NCI-H226 (cell line): ENCODE data around the gene JADE2.
"Not testable (repeated sequence)": the region's sequence is repeated elsewhere in the genome, so short reads cannot be mapped to it uniquely, and the experiment has no call there.

Source experiments
- DNase-seq: peaks from one replicate; pipeline ENCODE4 v3.0.0-alpha.2; 2015

JADE2 gene

DNA sequence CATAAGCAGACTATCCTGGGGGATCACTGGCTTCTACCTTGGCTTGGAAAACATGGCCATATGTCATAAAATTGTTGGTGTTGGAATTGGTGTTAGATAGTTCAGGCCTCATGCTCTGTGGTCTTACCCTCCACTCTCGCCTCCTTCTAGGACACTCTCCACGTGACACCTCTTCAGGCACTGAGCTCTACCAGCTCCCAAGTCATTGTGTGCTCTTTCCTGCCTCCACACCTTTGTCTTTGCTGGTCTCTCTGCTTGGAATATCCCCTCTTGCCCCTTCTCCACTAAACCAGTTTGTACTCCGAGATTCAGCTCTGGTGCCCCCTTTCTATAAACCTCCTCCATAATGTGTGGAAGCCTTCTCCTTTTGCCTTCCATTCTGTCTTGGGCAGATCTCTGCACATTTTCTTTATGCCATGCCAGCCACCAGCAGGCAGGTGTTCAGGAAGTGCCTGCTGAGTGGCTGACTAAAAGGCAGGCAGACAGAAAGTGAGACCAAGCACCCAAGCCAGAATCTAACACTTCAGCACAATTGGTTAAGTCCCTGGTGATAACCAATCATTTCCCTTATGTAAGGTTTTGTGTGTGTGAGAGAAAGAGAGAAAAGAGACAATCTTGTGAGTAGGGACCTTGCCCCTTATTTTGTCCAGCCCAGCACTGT lies 69.5 kb downstream of the JADE2 start:
- no peak for DNase-seq

DNA sequence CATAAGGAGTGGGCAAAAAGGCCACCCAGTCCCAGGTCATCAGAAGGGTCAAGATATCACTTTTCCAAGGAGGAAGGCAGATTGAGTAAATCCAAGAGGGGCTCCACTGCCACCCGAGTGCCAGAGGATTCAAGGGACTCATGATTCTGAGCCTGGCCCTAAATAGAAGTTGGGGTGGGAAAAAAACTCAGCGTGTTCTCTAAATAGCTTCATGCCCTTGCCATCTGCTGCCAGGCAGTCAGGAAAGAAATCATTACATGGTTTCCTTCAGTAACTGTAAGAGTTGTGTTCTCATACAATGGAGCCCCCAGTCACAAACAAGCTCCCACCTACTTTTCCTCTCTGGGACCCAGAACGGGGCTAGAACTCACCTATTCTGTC lies 70.0 kb downstream of the JADE2 start:
- DNase-seq = no peak

DNA sequence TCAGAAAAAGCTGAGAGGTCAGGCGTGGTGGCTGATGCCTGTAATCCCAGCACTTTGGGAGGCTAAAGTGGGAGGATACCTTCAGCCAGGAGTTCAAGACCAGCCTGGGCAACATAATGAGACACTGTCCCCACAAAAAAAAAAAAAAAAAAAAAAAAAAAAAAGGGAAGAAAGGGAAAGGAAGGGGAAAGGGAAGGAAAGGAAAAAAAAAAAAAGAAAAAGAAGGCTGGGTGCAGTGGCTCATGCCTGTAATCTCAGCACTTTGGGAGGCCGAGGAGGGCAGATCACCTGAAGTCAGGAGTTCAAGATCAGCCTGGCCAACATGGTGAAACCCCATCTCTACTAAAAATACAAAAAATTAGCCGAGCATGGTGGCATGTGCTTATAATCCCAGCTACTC lies 74.3 kb downstream of the JADE2 start:
- DNase-seq = not testable (repeated sequence)

DNA sequence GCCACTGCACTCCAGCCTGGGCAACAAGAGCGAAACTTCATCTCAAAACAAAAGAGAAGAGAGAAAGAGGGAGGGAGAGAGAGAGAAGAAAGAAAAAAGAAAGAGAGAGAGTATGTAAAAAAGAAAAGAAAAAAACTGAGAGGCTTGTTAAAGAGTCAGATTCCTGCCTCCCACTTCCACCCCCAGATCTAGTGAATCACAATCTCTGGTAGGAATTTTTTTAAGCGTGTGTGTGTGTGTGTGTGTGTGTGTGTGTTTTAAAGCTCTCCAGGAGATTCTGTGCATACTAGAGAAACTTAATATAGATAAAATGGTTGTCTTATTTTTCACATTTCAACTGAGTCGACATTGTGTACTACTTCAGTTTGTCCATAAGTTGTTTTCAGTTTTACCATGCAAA lies 75.1 kb downstream of the JADE2 start:
- peak; percentile 16 for DNase-seq

DNA sequence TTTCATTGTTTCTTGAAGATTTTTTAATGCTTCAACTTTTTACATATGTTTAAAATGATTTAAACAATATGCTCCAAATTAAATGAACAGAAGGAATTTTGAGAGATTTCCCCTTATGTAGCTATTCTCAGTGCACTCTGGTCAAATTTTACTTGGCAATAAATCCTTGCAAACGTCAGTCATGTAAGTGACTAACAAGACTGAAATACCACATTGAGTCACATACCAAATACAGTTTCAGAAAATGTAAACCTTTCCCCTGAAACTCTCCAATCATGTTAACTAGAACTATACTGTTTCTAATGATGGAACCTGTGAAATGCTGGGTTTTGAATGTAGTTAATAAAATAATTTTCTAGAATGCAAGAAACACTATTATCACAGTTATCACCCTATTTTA lies 77.6 kb downstream of the JADE2 start:
- DNase-seq = peak; percentile 7

DNA sequence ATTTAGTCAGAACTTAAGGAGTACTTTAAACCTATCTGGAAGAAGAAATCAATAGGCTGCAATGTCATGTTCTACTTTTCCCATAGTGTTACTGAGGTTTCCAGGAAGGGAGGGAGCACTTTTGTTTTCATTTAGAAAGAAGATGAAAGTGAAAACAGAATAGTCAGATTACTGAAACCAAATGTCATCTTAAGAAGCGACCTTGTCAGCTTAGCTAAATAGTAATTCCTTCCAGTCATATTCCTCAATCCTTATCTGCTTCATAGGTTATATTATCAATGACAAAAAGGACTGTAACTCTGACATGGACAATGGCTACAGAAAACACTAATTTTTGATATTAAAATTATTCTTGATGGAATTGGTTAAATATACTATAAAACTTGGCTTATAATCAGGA lies 79.4 kb downstream of the JADE2 start:
- DNase-seq = no peak

DNA sequence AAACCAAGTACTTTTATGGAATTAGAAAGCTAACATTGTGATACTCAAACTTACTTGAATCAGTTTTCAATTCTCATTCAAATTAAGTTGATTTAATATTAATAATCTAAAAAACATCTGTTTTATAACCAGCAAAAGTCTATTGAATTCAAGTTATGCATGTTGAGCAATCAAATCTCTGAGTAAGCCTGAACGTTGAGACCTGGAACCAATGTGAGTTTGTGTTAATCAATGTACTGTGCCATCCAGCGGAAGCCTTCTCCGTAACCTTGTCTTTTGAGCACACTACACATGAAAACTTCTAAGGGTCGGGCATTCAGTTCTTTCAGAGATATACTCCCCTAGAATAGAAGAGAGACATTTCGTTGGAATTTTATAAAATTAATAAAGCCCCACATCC lies 81.3 kb downstream of the JADE2 start:
- no peak for DNase-seq

DNA sequence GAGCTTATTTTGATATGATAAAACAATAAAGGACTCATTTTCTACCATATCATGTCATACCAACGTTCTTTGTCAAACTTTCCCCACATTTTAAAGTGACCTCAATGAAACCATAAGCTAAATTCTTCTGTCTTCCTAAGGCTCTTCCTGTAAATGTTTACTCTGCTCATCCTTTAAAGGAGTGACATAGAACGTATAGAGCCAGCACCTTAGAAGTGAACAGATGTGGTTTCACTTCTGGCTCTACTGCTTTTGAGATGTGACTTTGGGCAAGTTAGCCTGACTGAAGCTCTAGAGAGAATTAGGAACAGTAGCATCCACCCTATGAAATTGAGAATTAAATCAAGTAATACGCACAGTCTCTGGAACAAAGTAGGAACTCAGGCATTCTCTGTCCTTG lies 83.1 kb downstream of the JADE2 start:
- DNase-seq = no peak

DNA sequence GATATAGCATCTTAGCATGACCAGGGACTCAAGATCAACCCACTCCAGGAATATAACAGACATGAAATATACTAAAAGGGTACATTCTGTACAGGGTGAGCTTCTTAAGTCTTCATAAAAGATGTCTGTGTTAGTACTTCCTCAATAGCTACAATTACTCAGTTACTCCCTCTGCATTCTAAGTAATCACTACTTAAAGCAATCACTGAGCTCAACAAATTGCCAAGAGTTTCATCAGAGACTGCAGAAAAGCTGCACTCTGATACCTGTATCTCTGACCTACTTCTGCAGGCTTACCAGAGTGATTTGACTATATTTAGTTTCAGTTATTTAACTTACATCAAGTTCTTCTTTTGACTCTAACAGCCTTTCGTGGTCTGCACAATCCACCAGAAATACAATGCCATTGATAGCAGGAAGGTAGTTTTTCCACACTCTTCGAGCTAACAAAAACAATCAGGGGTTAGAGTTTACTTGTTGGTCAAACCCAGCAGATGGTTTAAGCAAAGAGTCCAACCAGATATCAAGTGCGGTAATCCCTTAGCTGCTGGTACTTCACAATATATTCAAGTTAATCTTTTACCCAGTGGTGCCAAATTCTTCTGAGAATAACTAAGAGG lies 83.9 kb downstream of the JADE2 start:
- DNase-seq = no peak

DNA sequence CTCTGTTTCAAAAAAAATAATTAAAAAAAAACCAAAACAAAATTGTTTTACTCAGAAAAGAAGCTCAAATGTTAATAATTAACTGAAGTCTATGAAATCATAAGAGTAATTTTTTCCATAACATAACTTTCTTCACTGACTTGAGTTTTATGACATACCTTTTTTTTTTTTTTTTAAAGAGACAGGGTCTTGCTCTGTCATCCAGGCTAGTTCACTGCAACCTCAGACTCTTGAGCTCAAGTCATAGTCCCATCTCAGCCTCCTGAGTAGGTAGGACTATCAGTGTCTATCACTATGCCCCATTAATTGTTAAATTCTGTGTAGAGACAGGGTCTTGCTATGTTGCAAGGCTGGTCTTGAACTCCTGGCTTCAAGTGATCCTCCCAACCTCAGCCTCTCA lies 85.3 kb downstream of the JADE2 start:
- no peak for DNase-seq

DNA sequence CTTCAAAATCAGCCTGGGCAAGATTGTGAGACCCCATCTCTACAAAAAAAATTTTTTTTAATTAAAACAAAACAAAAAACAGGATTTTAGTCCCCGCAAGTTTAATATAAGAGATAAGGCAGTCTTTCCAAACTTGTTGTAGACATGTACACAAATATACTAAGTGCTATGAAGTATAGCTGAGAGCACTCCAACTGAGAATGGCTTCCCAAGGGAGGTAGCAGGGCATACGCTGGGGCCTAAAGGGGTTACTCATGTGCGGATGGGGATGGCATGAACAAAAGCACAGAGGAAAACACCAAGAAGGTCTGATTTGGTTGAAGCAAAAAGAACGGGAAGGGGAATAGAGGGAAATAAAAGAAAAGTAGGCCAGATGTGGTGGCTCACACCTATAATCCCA lies 86.0 kb downstream of the JADE2 start:
- DNase-seq = no peak

DNA sequence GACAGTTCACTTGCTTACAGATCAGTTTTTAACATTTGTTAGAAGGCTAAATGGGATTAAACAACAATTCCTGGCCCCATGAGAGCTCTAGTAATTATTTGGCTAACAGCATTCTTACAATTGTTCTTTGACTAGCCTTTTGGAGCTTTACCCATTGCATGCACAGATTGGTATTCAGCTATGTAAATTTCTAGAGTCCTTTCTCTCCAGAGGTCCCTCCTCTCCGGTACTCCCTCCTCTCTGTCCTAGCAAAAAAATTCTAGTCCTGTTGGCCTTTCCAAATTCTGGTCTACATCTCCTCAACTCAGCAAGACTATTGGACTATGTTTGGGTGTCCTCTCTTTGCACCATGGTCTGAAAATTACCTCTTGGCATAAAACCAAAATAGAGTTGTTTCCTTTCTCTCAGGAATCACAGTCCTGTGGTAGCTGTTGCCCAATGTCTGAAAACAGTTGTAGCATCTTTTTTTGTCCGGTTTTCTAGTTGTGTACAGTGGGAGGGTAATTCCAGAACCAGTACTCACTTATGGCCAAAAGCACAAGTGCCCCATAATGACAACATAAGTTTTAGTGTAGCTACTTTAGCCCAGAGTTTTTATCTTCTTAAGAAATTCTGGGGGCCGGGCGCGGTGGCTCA lies 89.1 kb downstream of the JADE2 start:
- no peak for DNase-seq

DNA sequence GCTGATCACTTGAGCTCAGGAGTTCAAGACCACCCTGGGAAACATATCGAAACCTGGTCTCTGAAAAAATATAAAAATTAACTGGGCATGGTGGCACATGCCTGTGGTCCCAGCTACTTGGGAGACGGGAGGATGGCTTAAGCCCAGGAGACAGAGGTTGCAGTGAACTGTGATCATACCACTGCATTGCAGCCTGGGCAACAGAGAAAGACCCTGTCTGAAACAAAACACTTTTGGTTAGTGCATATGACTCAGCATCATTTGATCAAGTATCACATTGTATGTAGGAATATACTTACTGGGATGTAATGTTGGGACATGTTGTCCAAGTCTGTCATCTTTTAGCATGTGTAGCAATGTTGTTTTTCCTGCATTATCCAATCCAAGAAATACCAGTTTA lies 95.2 kb downstream of the JADE2 start:
- no peak for DNase-seq

DNA sequence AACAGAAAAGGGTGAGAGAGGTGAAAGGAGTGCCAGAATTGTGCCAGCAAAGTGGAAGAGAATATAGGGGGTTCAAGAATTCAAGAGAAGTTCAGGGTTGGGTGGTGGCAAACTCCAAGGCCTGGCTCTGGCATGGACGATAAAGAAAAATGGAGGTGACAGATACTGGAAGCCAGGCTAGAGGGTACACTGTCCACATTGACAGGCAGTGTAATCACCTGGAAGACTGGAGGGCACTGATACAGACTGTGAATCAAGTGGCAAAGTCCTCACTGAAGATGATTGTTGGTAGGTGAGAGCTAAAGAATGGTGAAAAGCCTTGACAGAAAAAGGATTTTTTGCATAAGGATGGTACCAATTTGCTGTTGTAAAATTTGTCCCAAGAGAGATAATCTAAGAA lies 100.1 kb downstream of the JADE2 start:
- DNase-seq = no peak

DNA sequence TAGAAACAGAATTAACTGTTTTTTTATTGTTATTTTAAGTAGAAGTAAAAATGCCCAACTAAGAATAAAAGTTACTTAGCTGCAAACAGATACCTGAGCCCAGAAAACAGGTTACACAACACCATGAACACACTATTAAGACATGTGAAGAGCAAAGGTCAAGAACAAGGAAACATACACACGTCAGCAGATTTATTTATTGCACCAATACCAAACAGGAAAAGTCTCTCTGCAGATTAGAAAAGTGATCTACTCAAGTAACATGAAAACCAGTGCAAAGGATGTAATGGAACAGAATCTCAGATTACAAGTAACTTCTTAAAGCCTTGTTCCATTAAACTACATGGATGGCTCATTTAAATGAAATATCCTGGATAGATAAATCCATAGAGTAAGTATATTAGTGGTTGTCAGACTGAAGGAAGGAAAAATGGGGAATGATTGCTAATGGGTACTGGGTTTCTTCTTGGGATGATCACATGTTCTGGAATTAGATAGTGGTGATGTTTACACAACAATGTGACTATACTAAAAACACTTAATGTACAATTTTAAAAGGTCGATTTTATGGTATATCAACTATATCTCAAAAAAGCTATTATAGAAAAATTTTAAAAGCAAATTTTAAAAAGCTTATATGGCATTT lies 101.0 kb downstream of the JADE2 start:
- no peak for DNase-seq
